Lower leg skin (tissue), 3 donors: ENCODE measurements around the gene ACOXL.

Experiments used
- POLR2A ChIP-seq, 2 donors: fragments of 450-650 bp; IDR thresholded peaks; one replicate each; pipeline ENCODE4 v1.6.1; 2016 to 2017; ENCODE audit warnings: antibody characterized with exemption in 2 of 2, mild to moderate bottlenecking in 1 of 2, moderate library complexity in 1 of 2
- TF ChIP-seq, protein P1 (sequence below), 3 donors: fragments of 450-650 bp; IDR thresholded peaks; one replicate each; pipeline ENCODE4 v1.5.1; 2016; ENCODE audit warnings: antibody characterized with exemption in 3 of 3, mild to moderate bottlenecking in 3 of 3, moderate library complexity in 2 of 3

DNA sequence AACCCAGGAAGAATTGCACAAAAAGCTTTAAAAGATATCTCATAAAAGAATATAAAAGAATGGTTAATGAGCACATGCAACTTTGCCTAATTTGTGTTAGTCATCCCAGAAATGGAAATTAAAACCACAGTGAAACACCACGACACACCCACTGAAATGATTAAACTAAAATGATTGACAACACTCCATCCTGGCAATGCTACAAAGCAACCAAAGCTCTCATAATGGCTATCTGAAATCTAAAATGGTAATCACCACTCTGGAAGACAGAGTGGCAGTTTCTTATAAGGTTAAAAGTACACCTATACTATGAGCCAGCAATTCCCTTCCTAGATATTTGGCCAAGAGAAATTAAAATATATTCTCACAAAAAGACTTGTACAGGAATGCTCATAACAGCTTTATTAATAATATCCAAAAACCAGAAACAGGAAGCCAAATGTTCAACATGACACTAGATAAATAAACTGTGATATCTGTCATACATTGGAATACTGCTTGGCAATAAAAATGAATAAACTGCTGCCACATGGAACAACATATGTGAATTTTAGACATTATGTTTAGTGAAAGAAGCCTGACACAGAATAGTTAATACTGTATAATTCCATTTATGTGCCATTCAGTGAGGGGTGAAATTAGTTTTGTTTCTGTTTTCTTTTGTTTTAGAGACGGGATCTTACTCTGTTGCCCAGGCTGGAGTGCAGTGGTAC lies 283.1 kb downstream of the ACOXL start:
- TF ChIP-seq, protein P1, sequence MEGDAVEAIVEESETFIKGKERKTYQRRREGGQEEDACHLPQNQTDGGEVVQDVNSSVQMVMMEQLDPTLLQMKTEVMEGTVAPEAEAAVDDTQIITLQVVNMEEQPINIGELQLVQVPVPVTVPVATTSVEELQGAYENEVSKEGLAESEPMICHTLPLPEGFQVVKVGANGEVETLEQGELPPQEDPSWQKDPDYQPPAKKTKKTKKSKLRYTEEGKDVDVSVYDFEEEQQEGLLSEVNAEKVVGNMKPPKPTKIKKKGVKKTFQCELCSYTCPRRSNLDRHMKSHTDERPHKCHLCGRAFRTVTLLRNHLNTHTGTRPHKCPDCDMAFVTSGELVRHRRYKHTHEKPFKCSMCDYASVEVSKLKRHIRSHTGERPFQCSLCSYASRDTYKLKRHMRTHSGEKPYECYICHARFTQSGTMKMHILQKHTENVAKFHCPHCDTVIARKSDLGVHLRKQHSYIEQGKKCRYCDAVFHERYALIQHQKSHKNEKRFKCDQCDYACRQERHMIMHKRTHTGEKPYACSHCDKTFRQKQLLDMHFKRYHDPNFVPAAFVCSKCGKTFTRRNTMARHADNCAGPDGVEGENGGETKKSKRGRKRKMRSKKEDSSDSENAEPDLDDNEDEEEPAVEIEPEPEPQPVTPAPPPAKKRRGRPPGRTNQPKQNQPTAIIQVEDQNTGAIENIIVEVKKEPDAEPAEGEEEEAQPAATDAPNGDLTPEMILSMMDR (IDR thresholded peaks at IDR 0.05): no peak
- TF ChIP-seq POLR2A (IDR thresholded peaks at IDR 0.05): no peak
